DLD1 (cell line): Measurements from ENCODE around the gene KCNQ2.
"Not testable (repeated sequence)": the region's sequence is repeated elsewhere in the genome, so short reads cannot be mapped to it uniquely, and the experiment has no call there.

Experiments used
- in situ Hi-C: cut with HindIII; loops from 2 replicates; pipeline ENCODE4 v1.10.0; 2017; ENCODE audit warnings: low sequenced_read_pairs

KCNQ2 gene

DNA sequence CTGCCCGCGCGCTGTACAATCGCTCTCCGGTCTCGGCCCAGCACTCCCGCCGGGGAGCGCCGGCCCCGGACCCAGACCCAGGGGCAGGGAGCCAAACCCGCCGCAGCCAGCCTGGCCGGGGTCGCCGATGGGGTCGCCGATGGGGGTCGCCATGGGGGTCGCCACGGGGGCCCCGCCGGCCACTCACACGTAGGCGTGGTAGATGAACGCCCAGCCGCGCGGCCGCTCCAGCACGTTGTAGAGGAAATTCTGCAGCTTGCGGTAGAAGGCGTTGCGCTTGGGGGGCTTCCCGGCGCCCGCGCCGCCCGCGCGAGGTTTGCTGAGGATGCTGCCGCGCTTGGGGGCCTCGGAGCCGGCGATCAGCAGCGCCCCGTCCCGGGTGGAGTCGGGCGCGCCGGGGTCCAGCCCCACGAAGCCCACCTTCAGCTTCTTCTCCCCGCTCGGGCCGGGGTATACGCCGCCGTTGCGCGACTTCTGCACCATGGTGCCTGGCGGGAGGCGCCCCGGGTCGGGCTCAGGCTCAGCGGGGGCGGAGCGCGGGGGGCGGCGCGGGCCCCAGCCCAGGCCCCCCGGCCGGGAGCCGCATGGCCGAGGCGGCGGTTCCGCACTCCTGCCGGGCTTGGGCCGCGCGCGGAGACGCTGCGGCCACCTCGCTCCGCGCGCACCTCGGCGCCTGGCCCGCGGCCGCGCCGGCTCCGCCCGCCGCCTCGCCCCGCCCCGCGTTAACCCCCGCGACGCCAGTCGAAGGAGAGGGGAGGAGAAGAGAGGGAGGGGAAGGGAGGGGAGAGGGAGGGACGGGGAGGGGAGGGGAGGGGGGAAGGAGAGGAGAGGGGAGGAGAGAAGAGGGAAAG is at the start of gene KCNQ2:
Gene KCNQ2 (minus strand): TSS at position 675 of the 851 bp plus-strand sequence. CDS start 192 bp downstream, at position 483.
- in situ Hi-C loops, result loop anchor here (10.0 kb wide), 1 partner anchor 77 kb away; no protein-coding TSS in a partner anchor

DNA sequence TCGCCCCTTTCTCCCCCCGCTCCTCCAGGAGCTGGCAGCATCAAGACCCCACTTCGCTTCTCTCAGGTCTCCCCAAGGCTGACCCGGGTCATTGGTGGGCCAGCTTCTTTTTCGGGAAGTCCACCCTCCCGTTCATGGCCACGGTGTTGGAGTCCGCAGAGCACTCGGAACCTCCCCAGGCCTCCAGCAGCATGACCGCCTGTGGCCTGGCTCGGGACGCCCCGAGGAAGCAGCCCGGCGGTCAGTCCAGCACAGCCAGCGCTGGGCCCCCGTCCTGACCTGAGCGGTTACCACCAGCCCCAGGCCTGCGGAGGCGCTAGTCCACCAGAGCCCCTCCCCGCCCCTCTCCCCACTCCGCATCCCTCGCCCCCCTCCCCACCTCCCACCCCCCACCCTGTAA is 49.1 kb upstream of the KCNQ2 start:
- in situ Hi-C loops, result no loop called here

DNA sequence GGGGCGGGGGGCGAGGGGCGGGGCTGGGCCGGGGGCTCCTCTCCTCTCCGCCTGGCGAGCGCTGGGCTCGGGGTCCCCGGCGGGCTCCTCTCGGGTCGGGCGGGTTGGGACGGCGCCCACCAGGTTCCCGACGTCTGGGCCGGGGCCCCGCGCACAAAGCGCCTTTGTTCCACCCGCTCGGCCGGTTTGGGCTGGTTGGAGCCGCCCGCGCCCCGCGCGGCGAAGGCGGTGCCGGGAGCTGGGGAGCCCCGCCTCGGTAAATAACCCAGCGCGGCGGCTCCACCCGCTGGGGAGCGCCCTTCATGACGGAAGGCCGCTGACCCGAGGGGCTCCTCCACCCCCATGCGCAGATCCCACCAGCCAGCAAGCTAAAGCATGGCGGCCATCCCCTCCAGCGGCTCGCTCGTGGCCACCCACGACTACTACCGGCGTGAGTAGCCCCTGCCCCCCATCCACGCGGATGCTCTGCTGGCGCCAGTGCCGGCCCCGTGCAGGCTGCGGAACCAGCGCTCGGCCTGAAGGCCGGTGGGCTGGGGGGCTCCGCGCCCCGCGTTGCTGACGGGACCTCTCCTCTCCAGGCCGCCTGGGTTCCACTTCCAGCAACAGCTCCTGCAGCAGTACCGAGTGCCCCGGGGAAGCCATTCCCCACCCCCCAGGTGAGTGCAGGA is 48.6 kb upstream of the KCNQ2 start:
- in situ Hi-C loops, result no loop called here

DNA sequence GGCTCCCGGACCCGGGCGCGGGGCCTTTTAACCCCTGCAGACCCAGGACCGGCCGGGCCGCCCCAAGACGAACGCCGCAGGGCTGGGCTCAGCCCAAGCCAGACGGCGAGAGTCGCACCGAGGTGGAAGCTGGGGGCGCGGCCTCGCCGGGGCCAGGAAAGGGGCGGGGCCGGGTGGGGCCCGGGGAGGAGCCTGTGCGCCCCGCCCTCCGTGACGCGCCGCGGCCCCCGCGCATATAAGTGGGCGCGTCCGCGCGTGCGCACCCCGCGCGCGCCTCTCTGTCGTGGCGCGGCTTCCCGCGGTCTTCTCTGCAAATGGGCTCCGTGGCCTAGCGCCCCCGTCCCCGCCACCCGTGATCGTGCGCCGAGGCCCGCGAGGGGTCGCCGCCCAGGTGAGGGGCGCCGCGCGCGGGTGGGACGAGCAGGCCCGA is 48.1 kb upstream of the KCNQ2 start, which contains the start of gene PPDPF:
Gene PPDPF (plus strand): TSS at position 262 of the 430 bp plus-strand sequence. CDS start 544 bp downstream, outside the sequence.
- in situ Hi-C loops, result no loop called here

DNA sequence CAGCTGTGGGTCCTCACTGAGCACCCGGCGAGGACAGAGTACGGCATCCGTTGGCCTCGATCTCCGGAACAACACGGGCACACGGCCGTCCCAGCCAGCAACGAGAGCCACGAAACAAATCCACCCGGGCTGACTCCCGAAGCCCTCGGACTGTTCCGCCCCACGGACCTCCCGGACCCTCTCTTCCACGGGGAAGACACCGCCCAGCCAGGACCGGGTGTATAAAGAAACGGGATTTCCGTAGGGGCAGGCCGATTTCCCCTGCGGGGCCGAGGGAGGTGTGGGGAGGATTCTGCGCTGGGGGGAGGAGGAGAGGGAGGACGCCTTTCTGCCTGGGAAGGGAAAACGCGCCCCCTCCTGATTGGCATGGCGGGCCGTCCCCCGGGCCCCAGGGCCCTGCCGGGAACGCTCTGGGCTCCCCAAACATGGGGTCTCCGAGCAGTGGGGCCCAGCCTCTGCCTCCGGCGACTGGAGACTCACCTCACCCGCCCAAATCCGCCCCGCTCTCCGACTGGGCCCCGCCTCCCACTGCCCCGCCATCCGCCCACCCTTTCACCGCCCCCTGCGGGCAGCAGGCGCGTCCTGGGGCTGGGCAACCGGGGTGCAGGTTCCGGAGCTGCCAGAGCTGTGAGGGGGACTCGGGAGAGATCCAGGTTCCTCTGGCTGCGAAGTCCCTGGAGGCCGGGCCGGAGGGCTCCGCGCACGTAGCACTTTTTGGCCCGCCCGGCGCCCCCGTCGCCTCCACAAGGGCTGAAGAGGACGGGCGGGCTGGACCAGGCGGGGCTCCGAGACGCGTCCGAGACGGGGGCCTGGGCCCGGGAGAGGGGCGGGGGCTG is 47.4 kb upstream of the KCNQ2 start:
- in situ Hi-C loops, result no loop called here

DNA sequence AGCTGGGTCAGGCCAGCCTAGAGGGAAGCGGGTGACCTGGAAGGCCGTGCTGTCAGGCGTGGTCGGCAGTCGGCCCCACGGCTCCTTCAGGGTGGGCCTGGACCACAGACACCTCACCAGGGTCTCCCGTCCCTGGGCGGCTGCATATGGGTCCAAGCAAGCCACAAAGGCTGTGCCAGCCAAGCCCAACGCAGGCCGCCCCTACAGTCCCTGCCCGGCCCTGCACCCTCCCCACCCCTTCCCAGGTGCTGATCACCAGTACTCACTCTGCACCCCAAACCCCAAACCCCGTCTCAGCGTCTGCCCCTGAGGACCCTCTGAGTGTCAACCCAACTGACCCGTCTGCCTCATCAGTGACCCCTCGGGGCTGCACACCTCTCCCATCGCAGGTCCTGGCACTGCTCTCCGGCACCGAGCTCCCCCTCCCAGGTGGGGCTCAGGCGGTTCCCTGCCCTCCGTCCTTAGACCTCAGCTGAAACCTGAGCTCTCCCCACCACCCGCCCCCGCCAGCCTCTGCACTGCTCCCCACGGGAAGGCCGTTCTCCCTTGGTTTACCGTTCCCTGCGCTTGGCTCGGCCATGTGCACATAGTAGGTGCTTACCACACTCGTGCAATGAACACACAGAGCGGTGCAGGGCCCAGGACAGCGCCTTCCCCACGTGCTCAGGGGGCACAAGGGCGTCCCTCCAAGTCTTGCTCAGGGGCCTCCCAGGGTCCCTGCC is 46.7 kb upstream of the KCNQ2 start:
- in situ Hi-C loops, result no loop called here

DNA sequence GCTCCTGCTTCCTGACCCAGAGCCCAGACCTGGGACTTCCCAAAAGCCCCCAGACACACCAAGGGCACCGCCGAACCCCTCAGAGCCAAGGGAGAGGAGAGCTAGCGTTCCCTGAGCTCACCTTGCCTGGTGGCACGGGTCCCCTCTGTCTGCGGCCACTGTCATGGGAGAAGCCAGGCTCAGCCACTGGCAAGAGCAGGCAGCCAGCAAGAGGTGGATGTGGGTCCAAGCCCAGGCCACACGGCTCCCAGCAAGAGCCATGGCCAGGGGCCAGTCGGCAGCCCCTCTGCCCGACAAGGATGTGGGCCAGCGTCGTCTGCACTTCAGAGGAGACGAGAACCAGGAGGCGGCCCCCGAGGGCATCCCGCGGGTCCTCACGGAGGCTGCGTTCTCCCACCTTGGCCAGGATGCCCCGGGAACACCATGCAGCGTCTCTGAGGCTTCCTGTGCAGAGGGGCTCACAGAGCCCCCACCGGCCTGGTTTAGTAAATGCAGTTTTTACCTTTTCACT is 46.0 kb upstream of the KCNQ2 start:
- in situ Hi-C loops, result no loop called here

DNA sequence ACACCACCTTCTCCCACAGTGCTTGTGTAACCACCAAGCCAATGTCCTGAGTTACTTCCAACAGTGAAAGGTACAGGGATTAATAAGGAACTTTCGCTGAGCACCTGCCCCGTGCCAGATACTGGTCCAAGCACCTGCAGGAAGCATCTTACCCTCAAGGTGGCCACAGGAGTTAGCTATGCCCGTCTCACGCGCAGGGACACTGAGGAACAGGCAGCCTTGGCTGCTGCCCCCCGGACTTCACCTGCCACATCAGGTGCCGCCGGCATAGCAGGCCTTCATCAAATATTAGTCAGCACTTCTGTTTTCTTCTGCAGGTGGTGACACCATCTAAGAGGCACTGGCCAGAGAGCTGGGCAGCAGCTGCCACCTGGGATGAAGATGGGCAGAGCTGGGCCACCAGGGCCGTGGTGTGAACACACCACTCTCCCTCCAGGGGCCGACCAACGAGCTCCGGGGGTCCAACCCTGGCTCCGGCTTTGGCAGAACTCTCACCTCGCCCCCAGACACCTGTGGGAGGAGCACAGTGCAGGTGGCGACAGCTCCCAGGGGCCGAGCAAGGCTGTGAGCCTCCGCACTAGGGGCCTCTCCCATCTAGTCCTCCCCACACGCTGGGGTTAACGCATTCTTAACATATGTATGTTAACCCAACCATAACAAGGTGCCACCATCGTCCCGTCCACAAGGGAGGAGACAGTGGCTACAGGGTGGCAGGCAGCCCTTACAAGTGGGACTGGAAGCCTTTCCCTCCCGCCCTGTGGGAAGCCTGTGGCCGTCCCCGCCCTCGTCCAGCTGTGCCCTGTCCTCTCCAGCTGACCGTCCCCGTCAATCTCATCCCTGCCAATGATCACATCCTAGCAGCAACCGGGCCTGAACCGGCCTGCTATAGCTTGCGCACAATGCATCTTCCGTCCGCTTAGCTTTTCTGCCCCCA is 45.2 kb upstream of the KCNQ2 start:
- in situ Hi-C loops, result no loop called here

DNA sequence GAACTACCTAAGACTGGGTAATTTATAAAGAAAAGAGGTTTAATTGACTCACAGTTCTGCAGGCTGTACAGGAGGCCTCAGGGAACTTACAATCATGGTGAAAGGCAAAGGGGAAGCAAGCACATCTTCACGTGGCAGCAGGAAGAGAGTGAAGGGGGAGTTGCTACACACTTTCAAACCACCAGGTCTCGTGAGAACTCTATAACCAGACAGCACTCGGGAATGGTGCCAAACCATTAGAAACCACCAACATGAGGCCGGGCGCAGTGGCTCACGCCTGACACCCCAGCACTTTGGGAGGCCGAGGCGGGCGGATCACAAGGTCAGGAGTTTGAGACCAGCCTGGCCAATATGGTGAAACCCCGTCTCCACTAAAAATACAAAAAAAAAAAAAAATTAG is 42.1 kb upstream of the KCNQ2 start:
- in situ Hi-C loops, result not testable (repeated sequence)

DNA sequence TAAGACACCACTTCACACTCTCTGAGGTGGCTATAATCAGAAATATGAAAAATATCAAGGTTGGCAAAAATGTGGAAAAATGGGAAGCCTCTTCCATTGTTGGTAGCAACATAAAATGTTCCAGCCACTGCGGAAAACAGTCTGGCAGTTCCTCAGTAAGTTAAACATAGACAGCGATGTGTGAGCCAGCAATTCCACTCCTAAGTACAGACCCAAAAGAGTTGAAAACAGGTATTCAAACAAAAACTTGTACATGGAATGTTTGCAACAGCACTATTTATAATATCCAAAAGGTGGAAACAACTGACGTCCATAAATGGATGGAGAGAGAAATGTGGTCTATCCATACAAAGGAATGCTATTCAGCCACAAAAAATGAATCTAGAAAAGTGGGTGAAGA is 40.8 kb upstream of the KCNQ2 start:
- in situ Hi-C loops, result no loop called here

DNA sequence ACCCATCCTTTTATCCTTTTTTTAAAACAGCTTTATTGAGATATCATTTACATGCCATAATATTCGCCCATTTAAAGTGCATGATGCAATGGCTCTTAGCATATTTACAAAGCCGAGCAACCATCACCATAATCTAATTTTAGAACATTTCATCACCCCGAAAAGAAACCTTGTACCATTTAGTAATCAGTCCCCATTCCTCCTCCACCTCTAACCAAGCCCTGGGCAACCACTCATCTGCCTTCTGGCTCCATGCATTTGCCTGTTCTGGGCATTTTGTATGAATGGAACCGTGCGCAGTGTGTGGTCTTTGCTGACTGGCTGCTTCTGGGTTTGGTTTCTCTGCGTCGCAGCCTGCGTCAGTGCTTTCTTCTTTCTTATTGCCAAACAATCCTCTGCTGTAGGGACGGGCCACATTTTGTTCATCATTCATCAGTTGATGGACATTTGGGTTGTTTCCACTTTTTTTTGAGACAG is 36.7 kb upstream of the KCNQ2 start:
- in situ Hi-C loops, result no loop called here

DNA sequence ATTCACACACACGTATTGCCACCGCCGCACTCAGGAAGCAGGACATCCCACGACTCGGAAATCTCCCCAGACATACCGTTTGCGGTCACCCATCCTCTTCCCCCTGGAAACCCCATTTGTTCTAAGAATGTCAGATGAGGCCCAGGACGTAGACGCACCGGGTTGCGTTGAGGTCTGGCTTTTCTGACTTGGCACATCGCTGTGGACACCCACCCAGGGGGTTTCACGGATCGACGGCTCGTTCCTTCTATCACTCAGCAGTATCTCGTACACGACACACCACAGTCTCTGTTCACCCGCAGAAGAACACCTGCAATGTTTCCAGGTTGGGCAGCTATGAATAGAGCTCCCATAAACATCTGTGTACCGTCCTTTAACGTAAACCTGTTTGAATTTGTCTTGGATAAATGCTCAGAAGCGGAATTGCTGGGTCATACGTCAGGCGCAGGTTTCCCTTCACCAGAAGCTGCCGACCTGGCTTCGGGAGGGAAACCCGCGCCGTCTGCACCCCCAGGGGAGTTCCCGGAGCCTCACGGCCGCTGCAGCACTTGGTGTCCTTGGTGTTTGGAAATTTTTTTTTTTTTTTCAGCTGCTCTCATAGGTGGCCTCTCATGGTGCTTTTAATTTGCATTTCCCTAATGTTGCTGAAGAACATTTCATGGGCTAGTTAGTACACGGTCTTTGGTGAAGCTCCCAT is 35.8 kb upstream of the KCNQ2 start:
- in situ Hi-C loops, result no loop called here

DNA sequence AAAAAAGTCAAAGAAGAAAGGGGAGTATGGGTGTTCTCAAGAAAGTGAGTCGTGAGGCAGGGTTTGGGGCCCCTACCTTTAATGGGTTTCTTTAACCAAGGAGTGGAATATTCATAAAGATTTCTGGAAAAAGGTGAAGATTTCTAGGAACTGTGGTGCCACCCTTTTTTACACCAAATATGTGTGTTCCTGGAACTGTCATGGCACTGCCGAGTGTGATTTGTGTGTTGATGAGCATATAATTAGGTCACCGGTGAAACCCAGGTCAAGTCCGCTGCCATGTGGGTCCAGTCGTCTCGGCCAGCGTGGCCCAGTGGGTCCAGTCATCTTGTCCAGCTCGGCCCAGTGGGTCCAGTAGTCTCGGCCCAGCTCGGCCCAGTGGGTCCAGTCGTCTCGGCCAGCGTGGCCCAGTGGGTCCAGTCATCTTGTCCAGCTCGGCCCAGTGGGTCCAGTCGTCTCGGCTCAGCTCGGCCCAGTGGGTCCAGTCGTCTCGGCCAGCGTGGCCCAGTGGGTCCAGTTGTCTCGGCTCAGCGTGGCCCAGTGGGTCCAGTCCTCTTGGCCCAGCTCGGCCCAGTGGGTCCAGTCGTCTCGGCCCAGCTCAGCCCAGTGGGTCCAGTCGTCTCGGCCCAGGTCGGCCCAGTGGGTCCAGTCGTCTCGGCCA is 34.8 kb upstream of the KCNQ2 start:
- in situ Hi-C loops, result no loop called here

DNA sequence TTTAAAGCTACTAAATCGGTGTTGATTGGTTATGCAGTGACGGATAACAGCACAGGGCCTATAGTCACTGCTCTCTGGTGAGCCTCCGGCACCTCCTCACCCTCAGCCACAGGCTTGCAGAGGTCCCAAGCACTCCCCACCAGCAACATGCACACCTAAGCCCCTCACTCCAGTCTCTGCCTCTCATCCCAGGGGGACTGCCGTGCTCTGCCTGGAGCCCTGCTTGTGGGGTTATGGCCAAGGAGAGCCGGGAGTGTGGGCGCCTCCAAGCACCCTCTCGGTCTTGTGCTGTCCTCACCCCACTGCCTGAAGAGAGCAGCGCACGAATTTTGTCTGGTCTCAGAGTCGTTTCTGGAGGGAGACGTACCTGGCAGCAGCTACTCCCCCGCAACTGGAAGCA is 33.3 kb upstream of the KCNQ2 start:
- in situ Hi-C loops, result no loop called here

DNA sequence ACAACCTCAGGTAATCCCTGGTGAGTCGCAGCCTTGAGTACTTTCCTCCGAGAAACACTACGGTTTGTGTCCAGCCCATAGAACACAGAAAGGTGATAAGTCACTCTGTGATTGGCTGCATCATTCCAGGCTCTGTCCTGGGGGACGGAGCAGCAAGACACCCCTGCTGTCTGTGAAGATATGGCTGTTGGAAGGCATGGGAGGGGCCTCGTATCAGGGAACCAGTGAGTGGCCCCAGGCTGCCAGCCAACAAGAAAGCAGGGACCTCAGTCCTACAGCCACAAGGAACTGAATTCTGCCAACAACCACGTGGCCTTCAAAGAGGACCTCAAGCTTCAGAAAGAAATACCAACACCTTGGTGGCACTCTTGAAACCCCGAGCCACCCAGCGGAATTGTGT is 32.8 kb upstream of the KCNQ2 start:
- in situ Hi-C loops, result no loop called here

DNA sequence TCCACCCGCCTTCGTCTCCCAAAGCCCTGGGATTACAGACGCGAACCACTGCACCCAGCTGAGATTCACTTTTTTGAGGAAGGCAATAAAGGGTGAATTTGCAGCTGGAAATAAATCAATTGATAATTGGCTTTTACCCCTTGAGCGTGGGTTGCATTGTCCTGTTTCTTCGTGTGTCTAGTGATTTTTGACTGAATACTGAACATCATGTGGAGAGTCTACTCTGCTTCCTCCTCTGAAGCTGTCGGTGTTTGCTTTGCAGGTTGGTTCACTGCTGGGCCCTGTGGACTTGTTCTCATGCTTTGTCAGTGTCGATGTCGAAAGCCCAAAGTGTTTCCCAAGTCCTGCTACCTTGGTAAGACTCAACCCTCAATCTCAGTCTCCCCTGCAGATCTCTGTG is 32.2 kb upstream of the KCNQ2 start:
- in situ Hi-C loops, result no loop called here

DNA sequence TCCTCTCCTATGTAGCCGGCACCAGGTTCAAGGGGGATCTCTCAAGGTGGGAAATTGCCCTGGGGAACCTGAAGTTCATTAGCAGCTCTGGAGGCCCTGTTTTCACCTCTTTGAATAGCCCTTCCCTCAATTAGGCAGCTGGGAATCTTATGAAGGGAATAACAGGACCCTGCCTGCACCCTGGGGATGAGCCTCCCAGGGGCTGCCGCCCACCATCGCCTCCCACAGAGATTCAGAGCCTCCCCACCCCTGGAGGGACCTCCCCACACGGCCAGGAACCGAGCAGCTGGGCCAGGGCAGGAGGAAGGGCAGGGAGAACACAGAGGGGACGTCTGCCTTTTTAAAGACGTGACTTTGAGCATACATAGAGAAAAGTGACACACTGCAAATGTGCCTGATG is 31.1 kb upstream of the KCNQ2 start:
- in situ Hi-C loops, result no loop called here

DNA sequence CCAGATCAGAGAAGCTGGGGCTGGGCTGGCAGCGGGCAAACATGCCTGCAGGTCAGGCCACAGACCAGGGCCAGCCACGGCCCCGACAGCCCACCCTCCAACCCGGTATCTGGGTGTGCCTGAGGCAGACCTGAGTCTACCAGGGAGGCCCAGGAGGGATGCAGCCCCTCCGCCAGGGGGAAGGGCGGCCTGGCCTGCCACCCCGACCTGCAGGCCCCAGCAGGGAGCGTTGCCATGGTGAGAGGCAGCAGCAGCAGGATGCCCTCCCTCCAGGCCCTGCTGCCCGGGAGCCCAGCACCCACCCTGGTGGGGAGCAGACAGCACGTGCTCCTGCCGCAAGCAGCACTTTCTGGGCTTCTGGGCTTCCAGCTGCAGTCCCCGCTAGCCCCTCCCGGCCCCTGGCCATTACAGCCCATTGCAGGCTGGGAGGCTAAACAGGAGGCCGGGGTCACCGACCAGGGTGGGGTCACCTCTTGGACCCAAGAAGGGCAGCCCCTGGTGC is 30.3 kb upstream of the KCNQ2 start:
- in situ Hi-C loops, result no loop called here
